ENCODE measurements around the gene CDK15.
A peak's percentile ranks its signal among the peaks of the same experiment; 100 is the strongest.

Gene CDK15

GRCh38 chr2:201775326-201775725, 31.0 kb upstream of the CDK15 start:
- no peak overlapping the region for H3K27ac ChIP-seq (ENCODE audit: low read length)
- no peaks in the 10 kb centered on the region for H3K36me3 ChIP-seq (ENCODE audit: control insufficient read depth in 2 of 2, insufficient read depth in 2 of 2, low read length in 2 of 2)
- no peak overlapping the region for H3K4me3 ChIP-seq (ENCODE audit: low read length in 2 of 2)
- H3K9ac ChIP-seq (ENCODE audit: low read length in 2 of 2): no peak overlapping the region
- H3K4me1 ChIP-seq (ENCODE audit: control insufficient read depth, insufficient read depth, low read length): peaks cover 2% of the 10 kb centered on the region
- H3K27me3 ChIP-seq (ENCODE audit: control insufficient read depth in 1 of 2, insufficient read depth in 2 of 2, low read length in 2 of 2): no peaks in the 10 kb centered on the region
- no peaks in the 10 kb centered on the region for H3K9me3 ChIP-seq (ENCODE audit: control insufficient read depth in 2 of 2, low read length in 2 of 2)

- no peak overlapping the region for H3K4me3 ChIP-seq (ENCODE audit: low read length in 2 of 2)
- H3K9me3 ChIP-seq (ENCODE audit: control insufficient read depth in 2 of 2, low read length in 2 of 2): no peaks in the 10 kb centered on the region
- H3K27me3 ChIP-seq (ENCODE audit: control insufficient read depth in 1 of 2, insufficient read depth in 2 of 2, low read length in 2 of 2): no peaks in the 10 kb centered on the region
- H3K36me3 ChIP-seq (ENCODE audit: control insufficient read depth in 2 of 2, insufficient read depth in 2 of 2, low read length in 2 of 2): no peaks in the 10 kb centered on the region
- H3K9ac ChIP-seq (ENCODE audit: low read length in 2 of 2): no peak overlapping the region
- H3K27ac ChIP-seq (ENCODE audit: low read length): no peak overlapping the region
- H3K4me1 ChIP-seq (ENCODE audit: control insufficient read depth, insufficient read depth, low read length): peaks cover 9% of the 10 kb centered on the region
These were observed 29.3 kb upstream of the CDK15 start for GRCh38 chr2:201777043-201777442.

GRCh38 chr2:201777869-201778268, 28.5 kb upstream of the CDK15 start:
- Histone ChIP-seq H3K9ac (ENCODE audit: low read length in 2 of 2) (no peak overlapping the region), H3K27ac (ENCODE audit: low read length) (no peak overlapping the region), H3K4me1 (ENCODE audit: control insufficient read depth, insufficient read depth, low read length) (peaks cover 9% of the 10 kb centered on the region)

GRCh38 chr2:201779901-201780673, 26.2 kb upstream of the CDK15 start:
- no peaks in the 10 kb centered on the region for H3K36me3 ChIP-seq (ENCODE audit: control insufficient read depth in 2 of 2, insufficient read depth in 2 of 2, low read length in 2 of 2)
- H3K27me3 ChIP-seq (ENCODE audit: control insufficient read depth in 1 of 2, insufficient read depth in 2 of 2, low read length in 2 of 2): no peaks in the 10 kb centered on the region
- H3K4me1 ChIP-seq (ENCODE audit: control insufficient read depth, insufficient read depth, low read length): peaks cover 9% of the 10 kb centered on the region
- peak overlapping the region; percentile 93 to 97 for H3K4me3 ChIP-seq (ENCODE audit: low read length in 2 of 2)
- H3K27ac ChIP-seq (ENCODE audit: low read length): peak overlapping the region; percentile 58
- H3K9me3 ChIP-seq (ENCODE audit: control insufficient read depth in 2 of 2, low read length in 2 of 2): no peaks in the 10 kb centered on the region
- H3K9ac ChIP-seq (ENCODE audit: low read length in 2 of 2): peak overlapping the region; percentile 64 to 80

More at GRCh38 chr2:201777869-201778268, 28.5 kb upstream of the CDK15 start:
- Histone ChIP-seq H3K9me3 (ENCODE audit: control insufficient read depth in 2 of 2, low read length in 2 of 2) (no peaks in the 10 kb centered on the region), H3K36me3 (ENCODE audit: control insufficient read depth in 2 of 2, insufficient read depth in 2 of 2, low read length in 2 of 2) (no peaks in the 10 kb centered on the region), H3K4me3 (ENCODE audit: low read length in 2 of 2) (no peak overlapping the region), H3K27me3 (ENCODE audit: control insufficient read depth in 1 of 2, insufficient read depth in 2 of 2, low read length in 2 of 2) (no peaks in the 10 kb centered on the region)

- Histone ChIP-seq H3K27me3 (ENCODE audit: control insufficient read depth in 1 of 2, insufficient read depth in 2 of 2, low read length in 2 of 2) (no peaks in the 10 kb centered on the region), H3K4me3 (ENCODE audit: low read length in 2 of 2) (peak within 1 kb of the TSS; percentile 93 to 97), H3K36me3 (ENCODE audit: control insufficient read depth in 2 of 2, insufficient read depth in 2 of 2, low read length in 2 of 2) (no peaks in the 10 kb centered on the region), H3K9ac (ENCODE audit: low read length in 2 of 2) (peak within 1 kb of the TSS; percentile 64 to 80), H3K9me3 (ENCODE audit: control insufficient read depth in 2 of 2, low read length in 2 of 2) (no peaks in the 10 kb centered on the region), H3K27ac (ENCODE audit: low read length) (peak within 1 kb of the TSS; percentile 58), H3K4me1 (ENCODE audit: control insufficient read depth, insufficient read depth, low read length) (peaks cover 9% of the 10 kb centered on the region)
These were observed 25.5 kb upstream of the CDK15 start, which contains the start of gene ALS2 for GRCh38 chr2:201780674-201781493. Gene ALS2, minus strand, starts transcription at chr2:201780933. Its CDS starts 12,048 bp downstream, at chr2:201768885.

GRCh38 chr2:201781557-201782051, 24.7 kb upstream of the CDK15 start:
- H3K27ac ChIP-seq (ENCODE audit: low read length): peak overlapping the region; percentile 58
- no peaks in the 10 kb centered on the region for H3K36me3 ChIP-seq (ENCODE audit: control insufficient read depth in 2 of 2, insufficient read depth in 2 of 2, low read length in 2 of 2)
- no peaks in the 10 kb centered on the region for H3K27me3 ChIP-seq (ENCODE audit: control insufficient read depth in 1 of 2, insufficient read depth in 2 of 2, low read length in 2 of 2)
- H3K9ac ChIP-seq (ENCODE audit: low read length in 2 of 2): peak overlapping the region; percentile 64 to 80
- H3K9me3 ChIP-seq (ENCODE audit: control insufficient read depth in 2 of 2, low read length in 2 of 2): no peaks in the 10 kb centered on the region
- H3K4me1 ChIP-seq (ENCODE audit: control insufficient read depth, insufficient read depth, low read length): peaks cover 9% of the 10 kb centered on the region
- H3K4me3 ChIP-seq (ENCODE audit: low read length in 2 of 2): peak overlapping the region; percentile 93 to 97

GRCh38 chr2:201784563-201784962, 21.8 kb upstream of the CDK15 start:
- Histone ChIP-seq H3K9ac (ENCODE audit: low read length in 2 of 2) (no peak overlapping the region), H3K27ac (ENCODE audit: low read length) (no peak overlapping the region), H3K4me1 (ENCODE audit: control insufficient read depth, insufficient read depth, low read length) (peaks cover 9% of the 10 kb centered on the region), H3K9me3 (ENCODE audit: control insufficient read depth in 2 of 2, low read length in 2 of 2) (no peaks in the 10 kb centered on the region), H3K27me3 (ENCODE audit: control insufficient read depth in 1 of 2, insufficient read depth in 2 of 2, low read length in 2 of 2) (no peaks in the 10 kb centered on the region), H3K4me3 (ENCODE audit: low read length in 2 of 2) (no peak overlapping the region), H3K36me3 (ENCODE audit: control insufficient read depth in 2 of 2, insufficient read depth in 2 of 2, low read length in 2 of 2) (no peaks in the 10 kb centered on the region)

GRCh38 chr2:201785135-201785534, 21.2 kb upstream of the CDK15 start:
- H3K9ac ChIP-seq (ENCODE audit: low read length in 2 of 2): no peak overlapping the region
- H3K9me3 ChIP-seq (ENCODE audit: control insufficient read depth in 2 of 2, low read length in 2 of 2): no peaks in the 10 kb centered on the region
- no peak overlapping the region for H3K27ac ChIP-seq (ENCODE audit: low read length)
- H3K27me3 ChIP-seq (ENCODE audit: control insufficient read depth in 1 of 2, insufficient read depth in 2 of 2, low read length in 2 of 2): no peaks in the 10 kb centered on the region
- no peaks in the 10 kb centered on the region for H3K36me3 ChIP-seq (ENCODE audit: control insufficient read depth in 2 of 2, insufficient read depth in 2 of 2, low read length in 2 of 2)
- H3K4me3 ChIP-seq (ENCODE audit: low read length in 2 of 2): no peak overlapping the region
- H3K4me1 ChIP-seq (ENCODE audit: control insufficient read depth, insufficient read depth, low read length): peaks cover 9% of the 10 kb centered on the region

- Histone ChIP-seq H3K9me3 (ENCODE audit: control insufficient read depth in 2 of 2, low read length in 2 of 2) (no peaks in the 10 kb centered on the region), H3K36me3 (ENCODE audit: control insufficient read depth in 2 of 2, insufficient read depth in 2 of 2, low read length in 2 of 2) (no peaks in the 10 kb centered on the region), H3K27me3 (ENCODE audit: control insufficient read depth in 1 of 2, insufficient read depth in 2 of 2, low read length in 2 of 2) (no peaks in the 10 kb centered on the region), H3K9ac (ENCODE audit: low read length in 2 of 2) (no peak overlapping the region), H3K27ac (ENCODE audit: low read length) (no peak overlapping the region), H3K4me3 (ENCODE audit: low read length in 2 of 2) (no peak overlapping the region), H3K4me1 (ENCODE audit: control insufficient read depth, insufficient read depth, low read length) (peaks cover 6% of the 10 kb centered on the region)
These were observed 19.9 kb upstream of the CDK15 start for GRCh38 chr2:201786471-201786870.

- no peak overlapping the region for H3K9ac ChIP-seq (ENCODE audit: low read length in 2 of 2)
- no peak overlapping the region for H3K4me3 ChIP-seq (ENCODE audit: low read length in 2 of 2)
- H3K36me3 ChIP-seq (ENCODE audit: control insufficient read depth in 2 of 2, insufficient read depth in 2 of 2, low read length in 2 of 2): no peaks in the 10 kb centered on the region
- H3K9me3 ChIP-seq (ENCODE audit: control insufficient read depth in 2 of 2, low read length in 2 of 2): no peaks in the 10 kb centered on the region
- no peak overlapping the region for H3K27ac ChIP-seq (ENCODE audit: low read length)
- no peaks in the 10 kb centered on the region for H3K27me3 ChIP-seq (ENCODE audit: control insufficient read depth in 1 of 2, insufficient read depth in 2 of 2, low read length in 2 of 2)
- no peaks in the 10 kb centered on the region for H3K4me1 ChIP-seq (ENCODE audit: control insufficient read depth, insufficient read depth, low read length)
These were observed 18.0 kb upstream of the CDK15 start for GRCh38 chr2:201788371-201788770.
